Coronary artery (tissue), 2 donors: ENCODE data around the gene ACTL6B.
A peak's percentile ranks its signal among the peaks of the same experiment; 100 is the strongest.
"Not testable (repeated sequence)": the region's sequence is repeated elsewhere in the genome, so short reads cannot be mapped to it uniquely, and the experiment has no call there.

Source experiments
- DNase-seq: peaks from one replicate; pipeline ENCODE4 v3.0.0-alpha.2; 2017; ENCODE audit warnings: low spot score
- H3K27ac ChIP-seq, 2 donors: fragments of 200-600 bp; sonication (generic); one replicate each; pipeline ENCODE4 v1.5.1; 2016 to 2019
- H3K4me3 ChIP-seq: fragments of 200-600 bp; sonication (generic); 2 replicates; pipeline ENCODE4 v1.5.1; 2016; ENCODE audit warnings: mild to moderate bottlenecking, moderate library complexity
- TF ChIP-seq, protein P1 (sequence below): fragments of 200-600 bp; sonication (generic); IDR thresholded peaks from one replicate; pipeline ENCODE4 v1.5.1; 2019; ENCODE audit warnings: antibody characterized with exemption

ACTL6B gene

GRCh38 chr7:100673942-100674410 lies 17.7 kb upstream of the ACTL6B start:
- Histone ChIP-seq H3K4me3 (peak overlapping the region; percentile 96), H3K27ac (peak overlapping the region; percentile 98 to 99)
- DNase-seq = no peak
- TF ChIP-seq, protein P1, sequence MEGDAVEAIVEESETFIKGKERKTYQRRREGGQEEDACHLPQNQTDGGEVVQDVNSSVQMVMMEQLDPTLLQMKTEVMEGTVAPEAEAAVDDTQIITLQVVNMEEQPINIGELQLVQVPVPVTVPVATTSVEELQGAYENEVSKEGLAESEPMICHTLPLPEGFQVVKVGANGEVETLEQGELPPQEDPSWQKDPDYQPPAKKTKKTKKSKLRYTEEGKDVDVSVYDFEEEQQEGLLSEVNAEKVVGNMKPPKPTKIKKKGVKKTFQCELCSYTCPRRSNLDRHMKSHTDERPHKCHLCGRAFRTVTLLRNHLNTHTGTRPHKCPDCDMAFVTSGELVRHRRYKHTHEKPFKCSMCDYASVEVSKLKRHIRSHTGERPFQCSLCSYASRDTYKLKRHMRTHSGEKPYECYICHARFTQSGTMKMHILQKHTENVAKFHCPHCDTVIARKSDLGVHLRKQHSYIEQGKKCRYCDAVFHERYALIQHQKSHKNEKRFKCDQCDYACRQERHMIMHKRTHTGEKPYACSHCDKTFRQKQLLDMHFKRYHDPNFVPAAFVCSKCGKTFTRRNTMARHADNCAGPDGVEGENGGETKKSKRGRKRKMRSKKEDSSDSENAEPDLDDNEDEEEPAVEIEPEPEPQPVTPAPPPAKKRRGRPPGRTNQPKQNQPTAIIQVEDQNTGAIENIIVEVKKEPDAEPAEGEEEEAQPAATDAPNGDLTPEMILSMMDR = no peak

DNA sequence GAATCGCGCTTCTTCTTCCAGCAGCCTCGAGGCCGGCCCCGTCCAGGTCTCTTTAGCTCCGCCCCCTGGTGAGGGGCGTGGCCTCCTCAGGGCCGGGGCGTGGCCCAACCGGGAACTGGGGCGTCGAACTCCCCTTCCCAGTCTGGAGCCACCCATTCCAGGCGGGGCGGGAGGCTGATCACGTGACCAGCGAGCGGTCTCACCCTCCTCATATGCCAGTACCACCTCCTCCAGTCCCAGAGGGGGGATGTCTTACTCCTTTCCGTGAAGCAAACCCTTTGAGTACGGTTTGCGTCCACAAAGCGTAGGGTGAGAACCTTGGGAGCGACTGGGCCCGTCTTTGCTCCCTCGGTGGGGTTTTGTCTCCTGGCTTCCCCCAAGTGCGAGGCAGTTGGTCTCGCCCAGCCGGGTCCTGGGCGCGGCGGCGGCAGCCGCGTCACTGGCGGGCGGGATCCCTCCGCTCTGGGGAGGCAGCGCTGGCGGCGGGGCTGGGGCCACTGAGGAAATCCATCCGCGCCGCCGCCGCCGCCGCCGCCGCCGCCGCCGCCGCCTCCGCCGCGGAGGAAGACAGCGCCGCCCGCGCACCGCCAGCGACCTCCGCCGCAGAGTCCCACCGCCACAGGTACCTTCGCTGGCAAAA lies 17.2 kb upstream of the ACTL6B start, which contains the start of gene GNB2:
Gene GNB2 (plus strand): TSS at position 439 of the 640 bp plus-strand sequence. CDS start 2,526 bp downstream, outside the sequence.
- Histone ChIP-seq H3K27ac (peak within 1 kb of the TSS; percentile 98 to 99), H3K4me3 (peak within 1 kb of the TSS; percentile 96)
- TF ChIP-seq, protein P1 = no peak
- peak; percentile 100 for DNase-seq

DNA sequence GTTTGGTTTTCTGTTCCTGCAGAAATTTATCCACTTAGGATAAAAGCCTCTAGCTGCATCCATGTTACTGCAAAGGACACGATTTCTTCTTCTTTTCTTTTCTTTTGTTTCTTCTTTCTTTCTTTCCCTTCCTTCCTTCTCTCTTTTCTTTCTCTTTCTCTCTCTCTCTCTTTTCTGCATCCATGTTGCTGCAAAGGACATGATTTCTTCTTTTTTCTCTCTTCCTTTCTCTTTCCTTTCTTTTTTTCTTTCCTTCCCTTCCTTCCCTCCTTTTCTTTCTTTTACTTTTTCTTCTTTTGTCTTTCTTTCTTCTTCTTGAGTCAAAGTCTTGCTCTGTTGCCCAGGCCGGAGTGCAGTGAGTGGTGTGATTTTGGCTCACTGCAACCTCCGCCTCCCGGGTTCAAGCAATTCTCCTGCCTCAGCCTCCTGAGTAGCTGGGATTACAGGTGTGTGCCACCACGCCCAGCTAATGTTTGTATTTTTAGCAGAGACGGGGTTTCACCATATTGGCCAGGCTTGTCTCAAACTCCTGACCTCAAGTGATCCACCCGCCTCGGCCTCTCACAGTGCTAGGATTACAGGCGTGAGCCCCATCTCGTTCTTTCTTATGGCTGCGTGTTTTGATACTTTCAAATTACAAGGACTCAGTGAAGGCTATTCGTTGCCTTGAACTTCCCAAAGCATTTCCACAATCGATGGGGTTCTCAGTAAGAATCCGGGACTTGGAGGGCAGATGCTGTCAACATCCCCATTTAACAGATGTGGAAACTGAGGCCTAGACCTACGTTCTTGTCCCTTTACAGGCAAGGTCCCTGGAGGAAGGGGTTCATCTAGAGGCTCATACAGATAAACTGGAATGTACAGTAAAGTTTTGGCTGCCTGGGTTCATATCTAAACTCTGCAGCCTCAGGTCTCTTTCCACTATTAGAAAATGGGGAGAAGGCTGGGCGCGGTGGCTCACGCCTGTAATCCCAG lies 15.4 kb upstream of the ACTL6B start:
- no peak overlapping the region for H3K4me3 ChIP-seq
- DNase-seq = no peak
- TF ChIP-seq, protein P1 = no peak
- no peak overlapping the region for H3K27ac ChIP-seq

- no peak for DNase-seq
- TF ChIP-seq, protein P1 = no peak
- Histone ChIP-seq H3K4me3 (no peak overlapping the region), H3K27ac (no peak overlapping the region)
These were observed 13.8 kb upstream of the ACTL6B start for GRCh38 chr7:100670074-100670473.

DNA sequence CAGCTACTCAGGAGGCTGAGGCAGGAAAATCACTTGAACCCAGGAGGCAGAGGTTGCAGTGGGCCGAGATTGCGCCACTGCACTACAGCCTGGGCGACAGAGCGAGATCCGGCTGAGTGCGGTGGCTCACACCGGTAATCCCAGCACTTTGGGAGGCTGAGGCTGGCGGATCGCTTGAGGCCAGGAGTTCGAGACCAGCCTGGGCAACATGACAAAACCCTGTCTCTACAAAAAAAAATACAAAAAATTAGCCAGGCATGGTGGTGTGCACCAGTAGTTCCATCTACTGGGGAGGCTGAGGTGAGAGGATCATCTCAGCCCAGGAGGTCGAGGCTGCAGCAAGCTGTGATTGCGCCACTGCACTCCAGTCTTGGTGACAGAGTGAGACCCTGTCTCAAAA lies 12.9 kb upstream of the ACTL6B start:
- H3K4me3 ChIP-seq, H3K27ac ChIP-seq, DNase-seq: not testable (repeated sequence)

- Histone ChIP-seq H3K27ac (peak overlapping the region in 1 of 2 donors; percentile 52), H3K4me3 (no peak overlapping the region)
- no peak for DNase-seq
- TF ChIP-seq, protein P1 = no peak
These were observed 11.8 kb upstream of the ACTL6B start for GRCh38 chr7:100668069-100668449.

- H3K27ac ChIP-seq = peak overlapping the region in 1 of 2 donors; percentile 52
- H3K4me3 ChIP-seq = no peak overlapping the region
- DNase-seq = no peak
- TF ChIP-seq, protein P1 = no peak
These were observed 11.3 kb upstream of the ACTL6B start for GRCh38 chr7:100667331-100668068.
